Retinal pigment epithelial cell (primary cell): ENCODE measurements around the gene BBS10.

ENCODE experiments used
- DNase-seq: peaks from one replicate; pipeline ENCODE4 v3.0.0-alpha.2; 2010; ENCODE audit warnings: low read depth
- H3K4me3 ChIP-seq: 2 replicates; pipeline ENCODE4 v1.5.1; 2011; ENCODE audit warnings: mild to moderate bottlenecking, low read length, control low read depth, moderate library complexity
- TF ChIP-seq, protein P1 (sequence below): conservative IDR thresholded peaks from 2 replicates; pipeline ENCODE4 v1.5.1; 2011; ENCODE audit warnings: low read depth, low read length, control low read depth, inconsistent platforms

Gene BBS10

DNA sequence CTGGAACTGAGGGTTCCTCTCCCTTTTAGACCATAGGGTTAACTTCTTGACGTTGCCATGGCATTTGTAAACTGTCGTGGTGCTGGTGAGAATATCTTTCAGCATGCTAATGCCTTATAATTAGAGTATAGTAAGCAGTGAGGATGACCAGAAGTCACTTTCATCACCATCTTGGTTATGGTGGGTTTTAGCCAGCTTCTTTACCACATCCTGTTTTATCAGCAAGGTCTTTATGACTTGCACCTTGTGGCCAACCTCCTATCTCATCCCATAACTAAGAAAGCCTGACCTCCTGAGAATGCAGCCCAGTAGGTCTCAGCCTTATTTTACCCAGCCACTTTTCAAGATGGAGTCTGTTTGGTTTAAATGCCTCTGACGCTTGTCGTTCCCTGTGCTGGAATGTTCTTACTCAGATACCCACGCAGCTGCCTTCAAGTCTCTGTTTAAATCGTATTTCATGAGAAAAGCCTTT is 44.2 kb downstream of the BBS10 start:
- H3K4me3 ChIP-seq: no peak overlapping the region
- no peak for DNase-seq
- TF ChIP-seq, protein P1, sequence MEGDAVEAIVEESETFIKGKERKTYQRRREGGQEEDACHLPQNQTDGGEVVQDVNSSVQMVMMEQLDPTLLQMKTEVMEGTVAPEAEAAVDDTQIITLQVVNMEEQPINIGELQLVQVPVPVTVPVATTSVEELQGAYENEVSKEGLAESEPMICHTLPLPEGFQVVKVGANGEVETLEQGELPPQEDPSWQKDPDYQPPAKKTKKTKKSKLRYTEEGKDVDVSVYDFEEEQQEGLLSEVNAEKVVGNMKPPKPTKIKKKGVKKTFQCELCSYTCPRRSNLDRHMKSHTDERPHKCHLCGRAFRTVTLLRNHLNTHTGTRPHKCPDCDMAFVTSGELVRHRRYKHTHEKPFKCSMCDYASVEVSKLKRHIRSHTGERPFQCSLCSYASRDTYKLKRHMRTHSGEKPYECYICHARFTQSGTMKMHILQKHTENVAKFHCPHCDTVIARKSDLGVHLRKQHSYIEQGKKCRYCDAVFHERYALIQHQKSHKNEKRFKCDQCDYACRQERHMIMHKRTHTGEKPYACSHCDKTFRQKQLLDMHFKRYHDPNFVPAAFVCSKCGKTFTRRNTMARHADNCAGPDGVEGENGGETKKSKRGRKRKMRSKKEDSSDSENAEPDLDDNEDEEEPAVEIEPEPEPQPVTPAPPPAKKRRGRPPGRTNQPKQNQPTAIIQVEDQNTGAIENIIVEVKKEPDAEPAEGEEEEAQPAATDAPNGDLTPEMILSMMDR: no peak

DNA sequence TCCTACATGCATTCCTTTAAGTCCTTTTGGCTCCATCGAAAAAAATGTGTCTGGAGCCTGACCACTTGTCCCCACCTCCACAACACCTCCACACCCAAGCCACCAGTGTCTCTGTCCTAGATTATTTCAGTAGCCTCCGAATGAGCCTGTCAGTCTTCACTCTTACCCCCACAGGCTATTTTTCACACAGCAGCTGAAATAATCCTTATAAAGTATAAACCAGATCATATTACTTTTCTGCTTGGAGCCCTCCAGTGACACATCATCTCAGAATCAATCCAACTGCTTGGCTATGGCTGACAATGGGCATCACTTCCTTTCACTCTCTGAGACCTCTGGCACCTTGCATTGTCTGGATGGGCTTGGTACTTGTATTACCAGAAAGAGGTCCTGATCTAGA is 44.9 kb downstream of the BBS10 start:
- TF ChIP-seq, protein P1: no peak
- no peak for DNase-seq

DNA sequence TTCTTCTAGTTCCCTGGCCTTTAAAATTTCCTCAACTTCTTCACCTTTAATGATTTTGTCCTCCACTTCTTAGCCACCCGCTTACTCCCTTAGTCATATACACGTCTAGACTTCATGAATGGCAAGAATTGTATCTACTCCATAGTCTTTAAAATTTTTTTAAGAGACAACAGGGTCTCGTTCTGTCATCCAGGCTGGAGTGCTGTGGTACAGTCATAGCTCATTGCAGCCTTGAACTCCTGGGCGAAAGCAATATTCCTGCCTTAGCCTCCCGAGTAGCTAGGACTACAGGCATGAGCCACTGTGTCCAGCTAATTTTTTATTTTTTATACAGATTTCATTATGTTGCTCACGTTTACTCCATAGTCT is 47.9 kb downstream of the BBS10 start:
- TF ChIP-seq, protein P1: no peak
- no peak overlapping the region for H3K4me3 ChIP-seq
- DNase-seq: no peak

More for the DNA sequence above, 44.9 kb downstream of the BBS10 start:
- H3K4me3 ChIP-seq: no peak overlapping the region

DNA sequence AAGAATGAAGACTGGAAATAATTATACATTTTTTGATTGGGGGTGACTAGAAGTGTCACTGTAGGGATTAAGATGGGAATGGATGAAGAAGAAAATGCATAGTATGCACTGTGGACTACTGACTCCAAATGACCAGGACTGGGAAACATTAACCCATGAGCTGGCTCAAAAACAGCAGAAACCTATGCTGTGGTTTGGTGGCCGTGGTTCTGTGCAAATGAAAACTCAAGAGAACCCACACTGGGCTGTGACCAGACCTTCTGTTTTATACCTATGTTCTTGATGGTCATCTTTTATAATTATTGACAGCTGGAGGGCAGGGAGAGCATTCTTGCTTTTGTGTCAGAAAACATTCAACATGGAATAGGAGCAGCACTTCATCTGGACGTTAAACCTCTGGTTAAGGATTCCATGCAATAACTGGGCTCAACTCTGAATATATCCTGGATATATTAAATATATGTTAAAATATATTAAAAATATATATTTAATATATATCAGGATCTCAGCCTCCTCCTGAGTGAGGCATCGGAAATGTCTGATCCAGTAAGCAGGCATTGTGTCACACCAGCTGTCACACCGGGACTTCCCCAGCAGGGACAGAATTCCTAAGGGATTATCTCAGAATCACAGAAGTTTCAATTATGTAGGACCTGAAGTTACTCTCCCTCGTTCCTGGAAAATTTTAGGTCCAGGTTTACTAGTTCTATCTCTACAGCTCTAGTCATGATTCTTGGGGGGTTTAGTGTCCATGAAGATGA is 48.5 kb downstream of the BBS10 start:
- TF ChIP-seq, protein P1: no peak
- no peak for DNase-seq
- no peak overlapping the region for H3K4me3 ChIP-seq
